GM12801 (cell line): Measurements from ENCODE around the gene CRHBP.

ENCODE experiments used
- TF ChIP-seq, protein P1 (sequence below): IDR thresholded peaks from one replicate; pipeline ENCODE4 v1.5.1; 2011; ENCODE audit warnings: control low read depth; ENCODE audit not compliant: insufficient read length; ENCODE audit errors: extremely low read depth

The CRHBP gene

DNA sequence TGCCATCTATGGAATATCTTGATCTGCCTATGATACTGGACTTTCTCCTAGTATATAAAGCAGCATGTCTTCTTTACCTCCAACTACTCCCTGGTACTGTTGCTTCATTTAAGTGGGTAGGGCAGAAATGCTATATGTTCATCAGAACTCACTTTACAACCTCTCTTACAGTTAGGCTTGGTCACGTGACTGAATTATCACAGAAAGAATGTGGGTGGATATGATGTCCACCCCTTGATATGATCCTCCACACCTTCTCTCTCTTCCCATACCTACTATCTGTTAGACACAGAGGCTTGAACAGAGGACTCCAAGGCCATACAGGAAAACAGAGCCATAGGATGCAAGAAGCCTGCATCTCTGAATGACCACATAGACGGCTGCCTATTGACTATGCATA lies 19.8 kb downstream of the CRHBP start:
- TF ChIP-seq, protein P1, sequence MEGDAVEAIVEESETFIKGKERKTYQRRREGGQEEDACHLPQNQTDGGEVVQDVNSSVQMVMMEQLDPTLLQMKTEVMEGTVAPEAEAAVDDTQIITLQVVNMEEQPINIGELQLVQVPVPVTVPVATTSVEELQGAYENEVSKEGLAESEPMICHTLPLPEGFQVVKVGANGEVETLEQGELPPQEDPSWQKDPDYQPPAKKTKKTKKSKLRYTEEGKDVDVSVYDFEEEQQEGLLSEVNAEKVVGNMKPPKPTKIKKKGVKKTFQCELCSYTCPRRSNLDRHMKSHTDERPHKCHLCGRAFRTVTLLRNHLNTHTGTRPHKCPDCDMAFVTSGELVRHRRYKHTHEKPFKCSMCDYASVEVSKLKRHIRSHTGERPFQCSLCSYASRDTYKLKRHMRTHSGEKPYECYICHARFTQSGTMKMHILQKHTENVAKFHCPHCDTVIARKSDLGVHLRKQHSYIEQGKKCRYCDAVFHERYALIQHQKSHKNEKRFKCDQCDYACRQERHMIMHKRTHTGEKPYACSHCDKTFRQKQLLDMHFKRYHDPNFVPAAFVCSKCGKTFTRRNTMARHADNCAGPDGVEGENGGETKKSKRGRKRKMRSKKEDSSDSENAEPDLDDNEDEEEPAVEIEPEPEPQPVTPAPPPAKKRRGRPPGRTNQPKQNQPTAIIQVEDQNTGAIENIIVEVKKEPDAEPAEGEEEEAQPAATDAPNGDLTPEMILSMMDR: no peak

DNA sequence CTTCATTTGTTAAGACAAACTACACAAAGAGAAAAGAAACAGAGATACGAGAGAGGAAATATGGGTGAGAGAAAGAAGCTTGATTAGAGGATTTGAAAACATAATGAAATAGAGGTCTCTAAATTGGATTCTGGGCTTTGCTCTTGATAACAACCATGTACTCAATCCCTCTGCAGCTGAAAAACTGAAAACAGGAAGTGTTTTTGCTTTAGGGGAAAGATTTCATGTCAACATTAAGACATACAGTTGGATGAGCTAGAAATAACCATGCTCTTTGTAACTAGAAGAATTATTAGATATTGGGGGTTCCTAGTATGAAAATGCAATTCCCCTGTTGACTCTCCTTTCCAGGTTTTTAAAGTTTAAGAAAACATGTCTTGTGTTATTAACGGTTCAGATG lies 21.9 kb downstream of the CRHBP start:
- TF ChIP-seq, protein P1: no peak

DNA sequence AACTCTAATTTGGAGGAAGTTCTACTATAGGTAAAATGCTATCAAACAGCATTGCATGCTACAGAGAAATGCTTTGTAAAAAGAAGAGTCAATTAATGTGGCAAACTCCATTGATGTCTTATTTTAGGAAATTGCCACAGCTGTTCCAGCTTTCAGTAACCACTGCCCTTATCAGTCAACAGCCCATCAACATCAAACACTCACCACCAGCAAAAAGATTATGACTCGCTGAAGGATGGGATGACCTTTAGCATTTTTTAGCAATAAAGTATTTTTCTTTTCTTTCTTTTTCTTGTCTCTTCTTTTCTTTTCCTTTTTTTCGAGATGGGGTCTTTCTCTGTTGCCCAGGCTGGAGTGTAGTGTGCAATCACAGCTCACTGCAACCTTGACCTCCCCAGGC lies 26.0 kb downstream of the CRHBP start:
- TF ChIP-seq, protein P1: no peak

DNA sequence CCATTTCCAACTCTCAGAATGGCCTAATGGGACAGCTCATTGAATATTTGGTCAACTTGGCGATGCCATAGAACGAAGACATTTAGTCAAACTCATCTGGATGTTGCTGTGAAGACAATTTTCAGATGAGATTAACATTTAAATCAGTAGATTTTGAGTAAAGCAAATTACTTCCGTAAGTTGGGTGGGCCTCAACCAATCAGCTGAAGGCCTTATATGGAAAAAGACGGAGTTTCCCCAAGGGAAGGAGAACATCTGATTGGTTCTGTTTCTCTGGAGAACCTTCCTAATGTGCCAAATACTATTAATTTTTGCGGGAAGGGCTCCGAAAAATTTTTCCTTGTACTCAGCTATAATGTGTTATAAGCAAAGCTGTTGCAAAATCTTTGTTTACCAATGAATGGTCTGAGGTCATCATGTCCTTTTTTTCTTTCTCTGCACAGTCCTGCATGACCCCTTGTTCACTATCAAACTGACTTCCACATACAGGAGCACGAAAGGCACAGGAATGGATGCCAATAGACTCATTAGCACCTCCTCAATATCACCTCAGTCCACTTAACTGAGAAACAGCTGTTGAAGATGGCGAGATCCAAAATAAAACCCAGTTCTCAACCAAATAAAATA lies 27.8 kb downstream of the CRHBP start:
- TF ChIP-seq, protein P1: no peak

DNA sequence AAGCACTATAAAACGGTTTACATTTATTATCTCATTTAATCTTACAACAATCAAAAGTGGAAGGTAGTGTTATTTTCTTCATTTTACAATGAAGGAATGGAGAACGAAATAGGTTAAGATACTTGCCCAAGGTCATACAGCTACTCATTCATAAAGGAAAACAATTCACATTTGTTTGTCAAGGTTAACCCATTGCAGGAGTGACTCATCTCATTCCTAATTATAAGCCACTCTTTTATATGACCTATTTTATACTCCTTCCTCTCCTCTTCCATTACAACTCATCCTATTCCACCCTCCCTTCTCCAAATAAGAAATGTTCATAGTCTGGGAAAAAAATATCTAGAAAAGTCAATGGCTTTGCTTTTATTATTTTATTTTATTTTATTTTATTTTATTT lies 29.6 kb downstream of the CRHBP start:
- TF ChIP-seq, protein P1: no peak

DNA sequence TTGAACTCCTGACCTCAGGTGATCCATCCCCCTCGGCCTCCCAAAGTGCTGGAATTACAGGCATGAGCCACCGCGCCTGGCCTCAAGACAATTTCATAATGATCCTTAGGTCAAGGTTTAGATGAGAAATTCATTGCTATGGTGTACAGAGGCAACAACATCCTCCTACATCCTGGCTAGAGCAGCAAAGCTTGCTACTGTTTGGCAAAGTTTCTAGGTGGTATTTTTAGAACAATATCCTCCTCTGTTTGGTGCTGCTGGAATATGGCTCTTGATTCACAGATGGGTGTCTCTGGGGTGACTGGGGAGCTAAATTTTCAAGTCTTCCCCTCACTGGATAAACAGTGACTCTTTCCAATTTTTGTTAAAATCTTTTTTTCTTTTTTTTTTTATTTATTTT lies 30.6 kb downstream of the CRHBP start:
- TF ChIP-seq, protein P1: no peak

DNA sequence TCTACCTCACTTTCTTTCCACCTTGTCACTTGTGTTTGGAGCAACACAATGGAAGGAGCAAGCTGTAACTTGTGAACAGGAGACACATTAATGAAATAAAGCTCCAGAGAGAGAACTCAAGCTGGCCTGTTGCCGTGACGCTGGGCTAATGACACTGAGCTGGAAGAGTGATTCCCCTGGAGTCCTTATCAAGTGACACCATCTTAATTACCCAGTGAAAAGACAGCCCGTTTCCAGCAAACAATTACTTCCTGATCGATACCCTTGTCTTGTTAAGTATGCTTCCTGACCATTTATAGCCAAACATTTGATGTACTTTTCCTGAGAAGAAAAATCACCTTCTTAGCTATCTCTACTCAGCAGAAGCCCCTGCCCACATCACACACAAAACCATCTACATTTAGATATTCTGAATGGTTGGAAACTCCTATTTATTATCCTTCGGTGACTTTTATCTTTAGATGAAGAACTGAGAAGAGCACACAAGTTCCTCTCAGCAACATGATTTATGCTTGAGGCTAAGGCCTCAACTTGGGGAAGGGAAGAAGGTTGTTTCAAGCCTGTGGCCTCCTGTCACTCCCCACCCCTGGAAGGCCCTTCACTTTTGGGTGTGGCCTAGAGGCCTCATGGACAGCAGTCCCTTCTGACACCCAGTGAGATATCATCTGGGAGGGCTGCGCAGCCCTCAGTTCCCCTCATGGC lies 34.1 kb downstream of the CRHBP start:
- TF ChIP-seq, protein P1: no peak
